Neural progenitor cell (in vitro differentiated cells): Measurements from ENCODE around the gene LRRC8B.

Experiments
- CTCF ChIP-seq: fragments of 200-600 bp; sonication (generic); IDR thresholded peaks from 2 replicates; pipeline ENCODE4 v1.5.1; 2017; ENCODE audit warnings: antibody characterized with exemption, mild to moderate bottlenecking
- EZH2 ChIP-seq: fragments of 200-600 bp; sonication (generic); IDR thresholded peaks from 2 replicates; pipeline ENCODE4 v1.6.1; 2017; ENCODE audit warnings: antibody characterized with exemption, mild to moderate bottlenecking, moderate library complexity

GRCh38 chr1:89607586-89608318 is 83.1 kb downstream of the LRRC8B start:
- no peak for TF ChIP-seq CTCF
- TF ChIP-seq EZH2 = no peak
